HepG2 (cell line): Measurements from ENCODE around the gene SAXO1. TPM values are rescaled to one million over a fixed set of nuclear protein-coding genes. Genes with fewer than 3 reads are reported as not detected.

Experiments used
- ATAC-seq: fragments of 200-7000 bp; cut with Tn5 transposase; 3 replicates; pipeline ENCODE4 v1.9.1; 2020; ENCODE audit warnings: mild to moderate bottlenecking, moderate library complexity
- BruUV-seq: library from RNA; stranded (reverse); fragments of 400-500 nt; replicated peaks from 2 replicates; lab custom pipeline; 2021; lab: Mats Ljungman, UMichigan
- CTCF ChIA-PET: fragments of 300-600 bp; formaldehyde crosslinking; extraction: SDS; loops from one replicate; lab custom pipeline; 2021; ENCODE audit warnings: low total read pairs, inconsistent platforms, low intra/inter-chr PET ratio; lab: Yijun Ruan, JAX
- POLR2A ChIA-PET: fragments of 350-600 bp; sonication (Branson Sonifier 250); formaldehyde crosslinking; loops from one replicate; lab custom pipeline; 2020; ENCODE audit warnings: antibody characterized with exemption, inconsistent platforms; lab: Yijun Ruan, JAX
- DNase-seq: peaks from one replicate; pipeline ENCODE4 v3.0.0-alpha.2; 2015; ENCODE audit warnings: low spot score
- FAIRE-seq: peaks from 3 replicates; lab custom pipeline; 2011; peaks lifted over from hg19 to GRCh38; lab: Jason Lieb, UNC
- H2AFZ ChIP-seq: one replicate; pipeline ENCODE4 v1.6.1; 2011; ENCODE audit warnings: low read length, inconsistent platforms
- H3K27ac ChIP-seq: fragments of 300-600 bp; 3 replicates; pipeline ENCODE4 v1.8.0; 2011; ENCODE audit warnings: mixed run types, mild to moderate bottlenecking, mixed read lengths, low read length, inconsistent platforms; ENCODE audit not compliant: insufficient read depth; ENCODE audit errors: extremely low read length
- H3K27me3 ChIP-seq, 2 experiments: fragments of 200-600 bp in 1 of 2; 2 replicates in 1 of 2; 3 replicates in 1 of 2; pipeline versions ENCODE4 v1.6.0 to v1.8.0; 2011; ENCODE audit warnings: low read length in 2 of 2, mild to moderate bottlenecking in 2 of 2, moderate library complexity in 2 of 2, inconsistent platforms in 1 of 2; ENCODE audit not compliant: insufficient read depth in 2 of 2, control insufficient read depth in 1 of 2
- H3K36me3 ChIP-seq, 2 experiments: fragments of 200-600 bp in 1 of 2; replicated peaks in 1 of 2; 2 replicates in 1 of 2; 3 replicates in 1 of 2; pipeline versions ENCODE4 v1.5.1 to v1.8.0; 2011; ENCODE audit warnings: low read length in 2 of 2, inconsistent platforms in 1 of 2; ENCODE audit not compliant: insufficient read depth in 2 of 2, control insufficient read depth in 1 of 2
- H3K4me1 ChIP-seq: 2 replicates; pipeline ENCODE4 v1.5.1; 2012; ENCODE audit warnings: low read length, inconsistent platforms; ENCODE audit not compliant: insufficient read depth
- H3K4me2 ChIP-seq: 2 replicates; pipeline ENCODE4 v1.6.0; 2011; ENCODE audit warnings: low read depth, low read length, inconsistent platforms
- H3K4me3 ChIP-seq, 3 experiments: fragments of 200-600 bp in 1 of 3; sonication (generic), shearing (Covaris generic) in 1 of 3; replicated peaks in 1 of 3; 2 replicates each; pipeline ENCODE4 v1.5.1; 2011 to 2016; ENCODE audit warnings: low read length in 3 of 3, inconsistent platforms in 2 of 3, low read depth in 2 of 3, mild to moderate bottlenecking in 2 of 3, control low read depth in 1 of 3, mixed read lengths in 1 of 3; ENCODE audit not compliant: insufficient read depth in 1 of 3
- H3K79me2 ChIP-seq: one replicate; pipeline ENCODE4 v1.6.1; 2011; ENCODE audit warnings: low read length, inconsistent platforms; ENCODE audit not compliant: insufficient read depth
- H3K9ac ChIP-seq: 2 replicates; pipeline ENCODE4 v1.6.0; 2011; ENCODE audit warnings: mild to moderate bottlenecking, low read depth, low read length, inconsistent platforms; ENCODE audit not compliant: insufficient read depth
- H3K9me3 ChIP-seq: 2 replicates; pipeline ENCODE4 v1.5.1; 2012; ENCODE audit warnings: mild to moderate bottlenecking, low read length
- H4K20me1 ChIP-seq: 2 replicates; pipeline ENCODE4 v1.6.0; 2011; ENCODE audit warnings: inconsistent platforms, mild to moderate bottlenecking, low read length, moderate library complexity; ENCODE audit not compliant: insufficient read depth
- ARHGAP35 ChIP-seq: sonication (generic); formaldehyde crosslinking; IDR thresholded peaks from 2 replicates; pipeline ENCODE4 v1.9.0; 2022; ENCODE audit warnings: mild to moderate bottlenecking, inconsistent platforms, moderate library complexity, missing genetic modification reagents, borderline replicate concordance
- ATF1 ChIP-seq: IDR thresholded peaks from 2 replicates; pipeline ENCODE4 v1.6.1; 2016; ENCODE audit warnings: mild to moderate bottlenecking, control low read depth
- ATF7 ChIP-seq, 2 experiments: fragments of 450-650 bp in 1 of 2; sonication (generic) in 1 of 2; formaldehyde crosslinking in 1 of 2; IDR thresholded peaks; 2 replicates each; pipeline versions ENCODE4 v1.4.0 to v1.6.1; 2016 to 2020; ENCODE audit warnings: antibody characterized with exemption in 1 of 2, mild to moderate bottlenecking in 1 of 2, missing genetic modification reagents in 1 of 2
- BCL6 ChIP-seq: IDR thresholded peaks from 2 replicates; pipeline ENCODE4 v1.6.1; 2016; ENCODE audit warnings: missing genetic modification reagents, missing compliant biosample characterization
- FOXA1 ChIP-seq, 2 experiments: fragments of 450-650 bp in 1 of 2; sonication (generic) in 1 of 2; formaldehyde crosslinking in 1 of 2; IDR thresholded peaks; 2 replicates each; pipeline versions ENCODE4 v1.4.0 to v1.6.1; 2016 to 2020; ENCODE audit warnings: missing genetic modification reagents in 1 of 2
- KAT8 ChIP-seq: IDR thresholded peaks from 2 replicates; pipeline ENCODE4 v1.6.1; 2016; ENCODE audit warnings: missing genetic modification reagents, missing compliant biosample characterization
- MAFK ChIP-seq, 2 experiments: IDR thresholded peaks in 1 of 2; conservative IDR thresholded peaks in 1 of 2; 2 replicates each; pipeline ENCODE4 v1.6.1; 2011; ENCODE audit warnings: improper control_type of control experiment in 2 of 2, low read length in 2 of 2
- NCOA2 ChIP-seq: sonication (generic); formaldehyde crosslinking; IDR thresholded peaks from 2 replicates; pipeline ENCODE4 v1.8.0; 2022; ENCODE audit warnings: inconsistent platforms
- NFKB2 ChIP-seq: sonication (generic); formaldehyde crosslinking; IDR thresholded peaks from 2 replicates; pipeline ENCODE4 v1.4.0; 2020; ENCODE audit warnings: missing genetic modification reagents, borderline replicate concordance
- NR2F1 ChIP-seq, 2 experiments: fragments of 450-650 bp in 1 of 2; formaldehyde crosslinking in 1 of 2; IDR thresholded peaks; 2 replicates each; pipeline versions ENCODE4 v1.5.0 to v1.6.1; 2016 to 2020; ENCODE audit warnings: mild to moderate bottlenecking in 1 of 2, missing compliant biosample characterization in 1 of 2, missing genetic modification reagents in 1 of 2, moderate library complexity in 1 of 2
- SOX13 ChIP-seq, 3 experiments: fragments of 450-650 bp in 1 of 3; sonication (generic) in 1 of 3; formaldehyde crosslinking in 1 of 3; IDR thresholded peaks in 2 of 3; conservative IDR thresholded peaks in 1 of 3; 2 replicates each; pipeline versions ENCODE4 v1.5.0 to v1.6.1; 2016 to 2020; ENCODE audit warnings: antibody characterized with exemption in 1 of 3, mild to moderate bottlenecking in 1 of 3, missing compliant biosample characterization in 1 of 3, missing genetic modification reagents in 1 of 3, moderate library complexity in 1 of 3
- SP5 ChIP-seq: IDR thresholded peaks from 2 replicates; pipeline ENCODE4 v1.6.1; 2016; ENCODE audit warnings: low read depth, borderline replicate concordance
- TCF7 ChIP-seq: sonication (generic); IDR thresholded peaks from 2 replicates; pipeline ENCODE4 v1.6.1; 2016; ENCODE audit warnings: antibody characterized with exemption, low read depth
- U2AF2 ChIP-seq: fragments of 200-400 bp; formaldehyde crosslinking; IDR thresholded peaks from 2 replicates; pipeline ENCODE4 v1.6.1; 2017; ENCODE audit warnings: low read depth, mild to moderate bottlenecking, low read length
- ZNF367 ChIP-seq: sonication (generic); formaldehyde crosslinking; IDR thresholded peaks from 2 replicates; pipeline ENCODE4 v1.4.0; 2020; ENCODE audit warnings: missing genetic modification reagents, borderline replicate concordance
- ZNF570 ChIP-seq: sonication (generic); formaldehyde crosslinking; IDR thresholded peaks from 2 replicates; pipeline ENCODE4 v1.4.0; 2020; ENCODE audit warnings: mild to moderate bottlenecking, missing genetic modification reagents, borderline replicate concordance
- WGBS: methylation state at CpG from one replicate; pipeline ENCODE4 v1.1.6; 2017; ENCODE audit warnings: low lambda C conversion rate; 5-methylcytosine and 5-hydroxymethylcytosine counted together
- in situ Hi-C: cut with HindIII; loops from 2 replicates; pipeline ENCODE4 v1.10.0; 2017; ENCODE audit warnings: low pct_unique_long_range_greater_than_20kb; ENCODE audit not compliant: extremely low pct_ligation_motif_present
- intact Hi-C: fragments of 100-400 bp; cut with micrococcal nuclease; formaldehyde crosslinking; loops from one replicate; pipeline ENCODE4 v1.10.0; 2022; ENCODE audit not compliant: unreplicated experiment
- polyA plus RNA-seq, 8 experiments: library from polyadenylated mRNA; depleted of rRNA in 3 of 8; stranded (reverse) in 7 of 8; unstranded in 1 of 8; fragments of >200 nt; fragmentation: Illumina TruSeq in 4 of 8; extraction: Trizol in 4 of 8; gene quantifications; 2 replicates each; pipeline versions ENCODE4 v1.2.1 to v1.2.3, GENCODE V29; 2011 to 2016; ENCODE audit warnings: low read depth in 4 of 8, missing spikeins in 1 of 8, mixed read lengths in 1 of 8; ENCODE audit not compliant: insufficient read depth in 1 of 8
- total RNA-seq, 5 experiments: library from RNA; depleted of rRNA; stranded (reverse); fragments of >200 nt; fragmentation: Illumina TruSeq; extraction: Trizol; gene quantifications; 2 replicates each; pipeline ENCODE4 v1.2.3, GENCODE V29; 2016; ENCODE audit warnings: low read depth in 1 of 5

SAXO1 gene
- total and polyA plus RNA-seq, 2 of the 13 experiments (the other 11 are each of a cell fraction or from before 2014, with no cell fraction given) = not detected

- no peak for ATAC-seq
- no peak for DNase-seq
- FAIRE-seq = no peak
- no peak overlapping the region for H3K27ac ChIP-seq
- intact Hi-C loops = loop anchor here (10.0 kb wide), 1 partner anchor 318 kb away; no protein-coding TSS in a partner anchor
- H3K9ac ChIP-seq = no peak overlapping the region
- H3K4me2 ChIP-seq = no peak overlapping the region
- H3K4me3 ChIP-seq = no peak overlapping the region
- CTCF ChIA-PET = no interaction called here
- TF ChIP-seq ATF7 (IDR thresholded peaks at IDR 0.05) = peak; percentile 37; the same call in 1 of the 2 replicates
- TF ChIP-seq ATF7 (CRISPR knock-in tag; IDR thresholded peaks at IDR 0.05) = no peak
- no peak for TF ChIP-seq ARHGAP35 (CRISPR knock-in tag)
- in situ Hi-C loops = no loop called here
- POLR2A ChIA-PET = no interaction called here
- no peak overlapping the region for H2AFZ ChIP-seq
- peaks cover 7 to 55% of the 10 kb centered on the region in 2 experiments for H3K36me3 ChIP-seq
- no TSS peak for BruUV-seq
- no peaks in the 10 kb centered on the region for H4K20me1 ChIP-seq
- H3K27me3 ChIP-seq = no peaks in the 10 kb centered on the region; a peak in 1 of 5 replicates
- H3K79me2 ChIP-seq = peaks cover 4% of the 10 kb centered on the region
- no peaks in the 10 kb centered on the region for H3K9me3 ChIP-seq
- H3K4me1 ChIP-seq = peaks cover 5% of the 10 kb centered on the region
Measured at GRCh38 chr9:19057033-19057432, 24.0 kb upstream of the SAXO1 start.

GRCh38 chr9:19050637-19051591 lies 17.9 kb upstream of the SAXO1 start:
- peaks cover 12% of the 10 kb centered on the region for H4K20me1 ChIP-seq
- FAIRE-seq (peak; percentile 18), DNase-seq (peak; percentile 70), ATAC-seq (peak; percentile 10; the same call in 2 of the 3 replicates)
- H3K4me3 ChIP-seq = peak overlapping the region; percentile 78 to 92 (median 87)
- ChIA-PET POLR2A (interaction anchor here (0.9 to 2.3 kb wide), 3 partner anchors 75 to 180 kb away, joined by 4 to 11 read pairs (median 4); partner anchors contain the start of gene DENND4C), CTCF (no interaction called here)
- BruUV-seq = no TSS peak
- no peak overlapping the region for H2AFZ ChIP-seq
- in situ Hi-C loops (no loop called here), intact Hi-C loops (loop anchor here (10.0 kb wide), 1 partner anchor 324 kb away; no protein-coding TSS in a partner anchor)
- H3K79me2 ChIP-seq = peaks cover 29% of the 10 kb centered on the region
- WGBS = 39% methylated on average over 12 of the region's 12 CpGs
- H3K4me2 ChIP-seq = peak overlapping the region; percentile 91
- H3K36me3 ChIP-seq = peaks cover 0 to 1% of the 10 kb centered on the region in 2 experiments; a peak in 1 of 5 replicates
- H3K27ac ChIP-seq = peak overlapping the region; percentile 91
- H3K9me3 ChIP-seq = no peaks in the 10 kb centered on the region
- H3K4me1 ChIP-seq = peaks cover 27% of the 10 kb centered on the region
- peak overlapping the region; percentile 89 for H3K9ac ChIP-seq
- peaks cover 0 to 7% of the 10 kb centered on the region in 2 experiments; a peak in 1 of 5 replicates for H3K27me3 ChIP-seq
- 0 out of 2 replicates have a peak, but pooled peaks have one; percentile 29 for TF ChIP-seq BCL6 (CRISPR knock-in tag)
- TF ChIP-seq TCF7 = peak; percentile 86
- 0 out of 4 replicates have a peak, but pooled peaks of 1 of the 2 experiments have one; percentile 15 for TF ChIP-seq NR2F1 (CRISPR knock-in tag; IDR thresholded peaks at IDR 0.05)
- TF ChIP-seq KAT8 (CRISPR knock-in tag) = peak; percentile 32; the same call in 1 of the 2 replicates
- peak; percentile 57 for TF ChIP-seq NCOA2
- TF ChIP-seq ZNF570 (CRISPR knock-in tag) = no peak
- TF ChIP-seq MAFK (conservative IDR thresholded peaks at IDR 0.05 in 1 of 2, IDR thresholded peaks at IDR 0.05 in 1 of 2; ENCODE audit: low read length in 2 of 2) = peak; percentile 60 to 83
- no peak for TF ChIP-seq NFKB2 (CRISPR knock-in tag)
- TF ChIP-seq FOXA1 (IDR thresholded peaks at IDR 0.05) = no peak
- TF ChIP-seq FOXA1 (CRISPR knock-in tag; IDR thresholded peaks at IDR 0.05) = peak; percentile 87
- TF ChIP-seq SP5 (CRISPR knock-in tag) = peak; percentile 28; the same call in 1 of the 2 replicates
- no peak for TF ChIP-seq U2AF2
- TF ChIP-seq SOX13 (IDR thresholded peaks at IDR 0.05) = no peak
- peak in 1 of 2 experiments; percentile 35; a peak in 1 of 4 replicates for TF ChIP-seq SOX13 (CRISPR knock-in tag; conservative IDR thresholded peaks at IDR 0.05 in 1 of 2, IDR thresholded peaks at IDR 0.05 in 1 of 2)
- no peak for TF ChIP-seq ATF1 (CRISPR knock-in tag)
- no peak for TF ChIP-seq ZNF367 (CRISPR knock-in tag)
